HG03439 (cell line): ENCODE measurements around the gene TOX2.

ENCODE experiments used
- ATAC-seq: cut with Tn5 transposase; IDR thresholded peaks from one replicate; pipeline ENCODE4 v1.9.1; 2021; ENCODE audit warnings: mild to moderate bottlenecking, moderate library complexity; ENCODE audit not compliant: unreplicated experiment

Gene TOX2

DNA sequence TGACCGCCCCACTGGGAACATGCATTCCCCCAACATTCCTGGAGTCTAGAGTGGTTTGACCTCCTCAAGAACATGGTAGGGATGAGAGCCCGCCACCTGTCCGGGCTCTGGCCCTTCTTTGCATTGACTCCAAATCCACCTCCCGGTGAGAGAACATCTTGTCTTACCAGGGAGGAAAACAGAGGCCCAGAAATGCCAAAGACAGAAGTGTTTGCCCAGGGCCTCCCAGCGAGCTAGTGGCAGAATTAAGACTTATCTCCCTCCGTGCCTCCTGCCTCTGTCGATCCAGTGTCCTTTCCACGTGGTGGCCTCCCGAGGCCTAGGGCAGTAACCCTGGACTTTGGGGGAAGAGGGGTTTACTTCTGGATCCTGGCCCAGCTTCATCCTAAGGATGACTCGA is 137.5 kb downstream of the TOX2 start:
- ATAC-seq: no peak

DNA sequence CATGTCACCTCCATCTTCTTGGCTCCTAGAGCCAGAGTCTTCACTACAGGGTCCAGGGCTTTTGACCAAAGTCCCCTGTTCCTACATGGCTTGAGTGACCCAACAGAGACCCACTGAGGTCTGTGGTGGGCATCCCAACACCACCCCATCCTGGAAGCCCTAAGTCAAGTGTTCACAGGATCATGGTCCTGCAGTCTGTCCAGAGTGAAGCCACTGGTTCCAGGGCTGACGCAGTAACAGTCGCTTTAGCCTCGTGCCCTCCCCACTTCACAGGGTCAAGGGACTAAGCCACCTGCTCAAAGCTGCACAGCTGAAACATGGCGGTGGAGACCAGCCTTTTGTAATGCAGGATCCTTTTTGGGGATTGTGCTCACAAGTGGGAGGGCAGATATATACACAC is 138.4 kb downstream of the TOX2 start:
- ATAC-seq: no peak

DNA sequence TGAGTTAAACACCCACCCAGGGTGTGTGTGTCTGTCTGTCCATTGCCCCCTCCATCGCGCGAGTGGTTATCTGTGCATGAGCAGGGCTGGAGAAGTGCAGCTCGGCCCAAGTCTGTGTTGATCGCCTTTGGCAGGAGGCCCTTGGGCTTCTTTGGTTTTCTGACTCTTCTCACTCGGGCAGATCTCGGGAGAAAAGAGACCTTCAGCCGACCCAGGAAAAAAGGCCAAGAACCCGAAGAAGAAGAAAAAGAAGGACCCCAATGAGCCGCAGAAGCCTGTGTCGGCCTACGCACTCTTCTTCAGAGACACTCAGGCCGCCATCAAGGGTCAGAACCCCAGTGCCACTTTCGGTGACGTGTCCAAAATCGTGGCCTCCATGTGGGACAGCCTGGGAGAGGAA is 139.5 kb downstream of the TOX2 start:
- ATAC-seq: no peak

DNA sequence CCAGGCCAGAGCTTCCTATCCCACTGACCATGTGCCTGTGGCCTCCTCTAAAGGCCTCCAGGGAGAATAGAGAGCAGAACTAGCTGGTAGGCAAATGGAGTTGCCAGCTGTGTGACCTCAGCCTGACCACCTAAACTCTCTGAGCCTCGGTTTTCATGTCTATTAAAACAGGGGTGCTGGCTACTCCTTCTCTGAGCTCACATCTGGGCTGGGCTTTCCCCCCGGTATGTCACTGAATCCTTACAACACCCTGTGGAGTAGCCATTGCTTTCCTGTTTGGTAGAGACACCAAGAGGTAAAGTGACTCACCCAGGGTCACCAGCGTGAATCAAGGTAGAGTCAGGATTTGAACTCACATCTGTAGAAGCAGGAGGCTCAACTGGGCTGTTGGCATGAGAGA is 140.2 kb downstream of the TOX2 start:
- ATAC-seq: no peak

DNA sequence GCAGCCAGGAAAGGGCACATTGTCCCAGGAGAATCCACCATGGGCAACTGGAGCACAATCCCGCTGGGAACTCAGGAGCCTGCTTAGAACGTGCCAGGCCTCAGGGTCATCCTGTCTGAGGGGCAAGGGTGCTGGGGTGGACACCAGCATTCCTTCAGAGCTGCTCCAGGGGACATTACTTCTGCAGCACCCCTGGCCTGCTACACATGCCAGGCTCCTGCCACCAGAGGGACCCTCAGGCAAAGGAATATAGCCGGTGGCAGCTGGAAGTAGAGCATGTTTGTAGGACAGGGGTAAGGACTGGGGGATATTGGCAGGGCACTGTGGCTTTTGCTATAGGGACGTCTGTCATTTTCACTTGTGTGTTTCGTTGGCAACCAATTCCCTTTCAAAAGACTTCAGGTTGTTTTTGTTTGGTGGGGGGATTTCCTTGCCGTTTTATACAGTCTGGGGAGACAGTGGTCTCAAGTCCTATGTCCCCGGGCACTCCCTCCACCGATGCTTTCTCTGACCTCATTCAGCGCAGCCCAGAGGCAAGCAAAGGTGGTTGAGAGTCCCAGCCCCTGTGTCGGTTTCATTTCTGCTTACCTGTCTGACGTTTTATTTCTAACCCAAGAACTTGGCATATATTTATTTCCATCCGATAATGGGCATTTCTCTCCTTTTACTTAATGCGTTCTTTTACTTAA is 141.5 kb downstream of the TOX2 start:
- ATAC-seq: no peak

DNA sequence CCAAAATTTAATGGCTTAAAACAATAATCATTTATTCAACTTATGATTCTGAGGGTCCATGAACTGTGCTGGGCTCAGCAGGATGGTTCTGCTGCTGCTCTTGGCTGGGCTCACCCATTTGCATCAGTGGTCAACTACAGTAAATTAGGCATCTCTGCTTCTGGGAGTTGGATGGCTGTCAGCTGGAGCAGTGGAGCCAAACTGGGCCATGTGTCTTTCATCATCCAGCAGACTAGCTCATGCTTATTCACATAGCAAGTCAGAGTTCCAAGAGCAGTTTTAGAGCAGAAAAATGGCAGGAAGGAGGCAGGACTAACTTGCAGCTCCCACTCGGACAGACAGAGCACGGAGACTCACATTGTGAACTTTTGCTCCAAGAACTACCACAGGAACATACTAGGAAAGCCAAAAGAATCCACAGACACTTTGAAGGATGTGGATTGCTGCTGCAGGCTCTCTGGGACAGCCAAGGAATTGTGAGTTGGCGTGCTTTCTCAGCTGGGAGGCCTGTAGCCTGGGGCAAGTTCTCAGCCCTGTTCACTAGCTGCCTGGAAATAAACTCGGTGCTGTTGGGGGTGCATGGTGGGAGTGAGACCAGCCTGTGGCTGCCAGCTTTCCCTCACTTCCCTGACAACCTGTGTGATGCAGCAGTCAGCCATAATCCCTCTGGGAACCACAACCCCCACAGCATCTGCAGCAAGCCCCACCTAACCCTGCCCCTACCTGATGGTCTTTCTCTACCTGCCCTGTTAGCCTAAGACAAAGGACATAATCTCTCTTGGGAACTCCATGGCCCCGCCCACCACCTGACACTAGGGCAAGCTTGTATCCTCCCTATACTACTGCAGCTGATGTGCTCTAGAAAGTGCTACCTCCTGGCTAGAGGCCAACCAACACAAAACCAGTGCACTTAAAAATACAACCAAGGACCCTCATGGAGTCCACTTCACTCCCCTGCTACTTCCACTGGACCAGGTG is 143.3 kb downstream of the TOX2 start:
- ATAC-seq: no peak

DNA sequence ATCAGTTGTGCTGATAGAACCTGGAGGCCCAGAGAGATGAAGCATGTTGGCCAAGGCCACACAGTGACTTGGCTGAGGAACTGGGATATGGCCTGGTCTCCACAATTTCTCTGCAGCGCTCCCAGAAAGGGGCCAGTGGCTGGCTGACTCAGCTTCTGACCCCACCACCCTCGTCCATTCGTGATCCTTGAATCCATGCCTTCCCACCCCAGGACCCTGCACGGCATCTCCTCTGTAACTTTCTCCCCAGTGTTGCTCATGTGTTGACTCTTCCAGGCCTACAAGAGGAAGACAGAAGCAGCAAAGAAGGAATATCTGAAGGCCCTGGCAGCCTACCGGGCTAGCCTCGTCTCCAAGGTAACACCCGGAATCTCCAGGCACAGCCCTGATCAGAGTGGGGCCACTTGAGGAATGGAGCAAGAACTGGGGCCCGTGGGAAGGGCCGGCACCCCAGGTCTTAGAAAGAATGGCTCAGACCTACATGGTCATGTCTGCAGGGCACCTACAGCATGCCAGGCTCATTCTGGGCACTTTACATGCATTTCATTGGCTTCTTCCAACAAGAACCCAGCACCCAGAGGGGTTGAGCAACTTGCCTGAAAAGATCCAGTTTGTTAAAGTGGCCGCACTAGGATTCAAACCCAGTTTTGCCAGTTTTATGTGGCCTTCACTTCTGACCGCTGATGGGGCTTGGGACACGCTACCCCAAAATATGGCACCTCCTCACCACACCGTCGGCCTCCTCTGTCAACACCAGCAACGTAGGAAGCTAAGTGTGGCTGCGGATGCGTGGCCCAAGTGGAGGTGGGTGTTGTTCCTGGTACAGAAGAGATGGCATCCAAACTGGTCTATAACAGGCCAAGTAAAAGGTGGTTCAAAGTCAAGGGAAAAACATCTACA is 150.1 kb downstream of the TOX2 start:
- ATAC-seq: no peak

DNA sequence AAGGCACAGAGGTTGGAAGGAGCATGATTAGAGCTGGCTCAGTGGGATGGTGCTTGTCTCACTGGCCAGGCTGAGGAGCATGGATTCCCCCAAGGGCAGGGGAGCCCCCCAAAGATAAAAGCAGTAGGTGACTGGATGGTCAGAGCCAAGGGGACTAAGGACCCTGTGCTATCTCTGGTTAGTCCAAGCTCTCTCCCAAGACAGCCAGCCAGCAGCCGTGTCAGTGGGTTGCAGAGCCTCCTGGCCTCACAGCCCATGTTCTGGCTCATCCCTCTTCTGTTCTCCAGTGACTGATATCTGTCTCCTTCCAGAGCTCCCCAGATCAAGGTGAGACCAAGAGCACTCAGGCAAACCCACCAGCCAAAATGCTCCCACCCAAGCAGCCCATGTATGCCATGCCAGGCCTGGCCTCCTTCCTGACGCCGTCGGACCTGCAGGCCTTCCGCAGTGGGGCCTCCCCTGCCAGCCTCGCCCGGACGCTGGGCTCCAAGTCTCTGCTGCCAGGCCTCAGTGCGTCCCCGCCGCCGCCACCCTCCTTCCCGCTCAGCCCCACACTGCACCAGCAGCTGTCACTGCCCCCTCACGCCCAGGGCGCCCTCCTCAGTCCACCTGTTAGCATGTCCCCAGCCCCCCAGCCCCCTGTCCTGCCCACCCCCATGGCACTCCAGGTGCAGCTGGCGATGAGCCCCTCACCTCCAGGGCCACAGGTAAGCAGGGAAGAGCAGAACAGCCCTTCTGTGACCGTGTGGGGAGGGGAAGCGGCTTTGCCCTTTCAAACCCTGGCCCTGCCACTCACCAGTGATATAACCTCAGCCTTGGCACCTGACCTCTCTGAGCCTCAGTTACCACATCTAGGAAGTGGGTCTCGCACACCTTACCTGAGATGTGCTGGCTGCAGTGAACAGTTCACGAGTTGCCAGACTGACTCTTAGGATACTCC is 151.0 kb downstream of the TOX2 start:
- ATAC-seq: no peak

DNA sequence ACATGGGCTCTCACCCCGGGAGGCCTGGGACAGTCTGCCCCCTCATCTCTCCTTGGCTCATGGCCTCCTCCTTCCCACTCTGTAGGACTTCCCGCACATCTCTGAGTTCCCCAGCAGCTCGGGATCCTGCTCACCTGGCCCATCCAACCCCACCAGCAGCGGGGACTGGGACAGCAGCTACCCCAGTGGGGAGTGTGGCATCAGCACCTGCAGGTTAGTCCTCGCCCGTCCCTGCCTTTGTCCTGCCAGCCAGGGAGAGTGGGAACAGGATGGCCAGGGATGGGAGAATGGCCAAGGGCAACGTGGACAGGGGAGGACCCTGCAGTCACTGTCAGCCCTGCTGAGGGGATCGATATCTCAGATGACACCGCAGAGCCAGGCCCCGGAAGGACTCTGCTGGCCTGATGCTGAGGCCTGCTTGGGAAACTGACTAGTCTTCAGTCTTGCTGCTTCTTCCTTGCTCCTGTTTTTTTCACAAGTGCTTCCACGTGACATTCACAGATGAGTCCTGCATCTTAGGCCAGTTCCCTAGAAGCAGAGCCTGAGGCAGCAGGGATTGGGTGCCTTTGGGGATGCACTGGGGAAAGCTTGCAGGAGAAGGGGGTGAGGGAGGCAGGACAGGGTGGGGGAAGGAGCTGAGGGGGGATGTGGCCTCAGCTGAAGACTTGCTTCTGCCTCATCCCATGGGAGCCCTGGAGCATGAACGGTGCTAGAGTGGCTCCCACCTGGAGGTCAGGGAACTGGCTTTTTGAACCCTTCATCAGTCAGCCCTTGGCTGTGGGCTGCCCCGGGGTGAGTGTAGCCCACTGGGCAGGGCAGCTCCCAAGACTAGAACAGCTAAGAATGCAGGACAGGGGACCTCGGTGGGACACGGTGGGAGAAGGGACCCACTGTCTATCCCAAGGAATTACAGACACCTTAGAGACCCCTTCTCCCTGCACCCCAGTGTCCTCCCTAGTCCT is 152.3 kb downstream of the TOX2 start:
- ATAC-seq: no peak

DNA sequence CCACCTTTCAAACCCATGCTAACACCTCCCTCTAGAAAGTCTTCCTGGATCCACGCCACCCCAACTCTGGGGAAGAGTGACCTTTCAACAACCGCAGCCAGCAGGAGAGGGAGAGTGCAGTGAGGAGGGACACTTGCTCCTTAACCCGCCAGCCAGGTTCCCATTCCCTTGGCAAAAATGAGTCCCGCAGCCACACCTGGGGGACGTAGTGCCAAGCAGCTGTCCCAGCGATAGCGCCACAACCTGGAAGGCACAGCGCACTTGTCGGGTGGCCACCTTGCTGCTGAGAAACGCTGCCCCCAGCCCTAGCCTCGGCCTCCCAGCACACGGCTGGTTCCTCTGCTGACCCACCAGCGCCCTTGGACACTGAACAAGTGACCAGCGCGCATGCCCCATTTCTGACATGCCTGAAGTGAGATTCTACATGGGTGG is 153.0 kb downstream of the TOX2 start:
- ATAC-seq: no peak

DNA sequence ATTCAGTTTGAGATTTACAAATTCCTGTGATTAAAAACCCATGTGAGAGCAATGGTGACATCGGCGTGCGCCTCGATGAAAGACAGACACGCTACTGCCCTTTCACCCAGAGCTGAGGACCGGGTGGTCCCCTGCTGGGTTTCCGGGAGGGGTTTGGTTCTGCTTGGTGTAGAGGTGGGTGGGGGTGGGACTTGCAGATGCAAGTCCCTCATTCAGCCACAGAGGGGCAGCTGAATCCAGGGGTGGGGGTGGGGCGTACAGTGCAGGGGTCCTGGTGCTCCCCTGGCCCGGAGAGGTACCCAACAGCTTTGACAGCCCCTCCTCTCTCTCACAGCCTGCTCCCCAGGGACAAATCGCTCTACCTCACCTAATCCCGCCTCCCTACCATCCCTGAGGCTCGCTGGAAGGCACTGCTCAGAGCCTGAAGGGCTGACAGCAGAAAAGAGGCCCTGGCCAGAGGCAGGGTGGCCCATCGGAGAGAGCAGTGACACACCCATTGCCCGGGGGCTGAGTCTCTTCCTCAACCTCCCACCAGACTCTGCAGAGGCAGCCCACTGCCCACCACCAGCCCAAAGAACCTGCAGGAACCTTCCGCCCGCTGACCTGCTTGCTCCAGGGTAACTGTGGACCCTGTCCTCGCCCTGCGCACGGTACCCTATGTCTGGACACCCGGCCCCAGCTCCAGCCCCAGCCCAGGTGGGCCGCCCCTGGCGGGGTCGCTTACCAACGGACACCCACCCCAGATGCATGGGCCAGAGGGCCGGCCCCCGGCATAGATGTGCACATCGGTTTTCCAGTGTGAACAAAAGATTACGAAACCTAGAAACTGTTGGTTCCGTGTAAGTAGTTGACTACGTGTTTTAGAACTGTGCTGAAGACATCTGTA is 153.9 kb downstream of the TOX2 start:
- no peak for ATAC-seq

DNA sequence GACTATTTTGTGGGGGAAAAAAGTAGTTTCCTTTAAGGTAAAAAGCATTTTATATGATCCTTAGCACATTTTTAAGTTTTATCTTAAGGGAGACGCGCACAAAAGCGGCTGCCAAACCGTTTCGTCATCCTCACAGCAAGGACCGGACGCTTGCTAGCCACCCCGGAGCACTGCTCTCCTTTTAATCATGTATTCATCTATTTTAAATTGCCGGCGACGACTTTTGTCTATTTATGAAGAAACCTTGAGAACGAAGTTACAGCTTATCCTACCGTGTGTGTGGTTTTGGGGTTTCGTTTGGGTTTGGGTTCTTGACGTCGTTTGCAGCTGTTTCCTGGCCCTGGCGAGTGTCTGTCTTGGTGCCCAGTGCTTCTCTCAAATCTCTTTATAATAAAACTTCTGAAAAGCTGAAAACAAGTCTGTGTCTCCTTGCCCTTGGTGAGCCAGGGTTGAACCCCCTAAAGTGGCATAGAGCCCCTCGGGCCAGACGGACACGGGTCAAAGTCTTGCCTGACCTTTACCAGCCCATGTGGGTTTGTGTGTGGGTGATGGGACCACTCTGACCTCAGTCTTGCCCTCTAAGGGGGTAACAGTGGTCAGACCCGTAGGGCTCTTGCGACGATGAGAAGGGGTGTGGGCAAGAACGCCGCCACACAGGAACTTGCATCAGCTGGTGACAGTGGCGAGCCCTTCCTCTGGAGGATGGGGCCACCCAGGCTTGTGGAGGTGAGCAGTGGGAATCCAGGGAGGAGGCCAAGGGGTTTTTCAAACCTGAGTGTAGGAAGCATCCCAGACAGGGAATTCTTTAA is 154.8 kb downstream of the TOX2 start:
- no peak for ATAC-seq

DNA sequence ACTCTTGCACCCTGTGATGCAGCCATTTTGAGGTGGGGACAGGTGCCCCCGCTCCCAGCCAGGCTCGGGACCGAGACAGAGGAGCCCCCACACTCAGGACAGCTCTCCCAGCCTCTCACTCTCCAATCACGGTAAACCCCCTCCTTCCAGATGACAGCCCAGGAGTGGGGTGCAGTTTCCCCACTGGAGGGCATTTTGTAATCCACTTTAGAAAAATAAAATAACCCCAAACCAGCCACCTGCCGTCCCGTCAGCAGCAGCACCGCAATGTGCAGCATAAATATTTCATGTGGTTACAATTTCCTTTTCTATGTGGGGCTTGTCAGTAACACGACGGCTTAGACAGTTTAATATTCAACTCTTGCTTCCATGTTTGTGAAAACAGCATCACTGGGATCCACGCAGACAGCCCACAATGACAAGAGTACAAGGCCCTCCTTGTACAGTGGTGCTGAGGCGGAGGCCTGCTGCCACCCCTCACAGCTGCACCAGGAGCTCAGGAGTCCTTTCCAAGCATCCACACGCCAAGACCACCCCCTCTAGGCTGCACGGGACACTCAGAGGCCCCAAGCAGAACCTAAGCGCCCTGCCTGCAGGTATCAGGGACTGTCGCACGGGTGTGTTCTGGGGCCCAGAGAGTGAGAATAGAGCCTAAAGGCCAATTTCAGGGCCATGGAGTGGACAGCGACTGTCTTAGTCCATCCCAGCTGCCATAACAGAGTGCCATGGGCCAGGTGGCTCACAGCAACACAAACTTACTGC is 155.7 kb downstream of the TOX2 start:
- no peak for ATAC-seq

DNA sequence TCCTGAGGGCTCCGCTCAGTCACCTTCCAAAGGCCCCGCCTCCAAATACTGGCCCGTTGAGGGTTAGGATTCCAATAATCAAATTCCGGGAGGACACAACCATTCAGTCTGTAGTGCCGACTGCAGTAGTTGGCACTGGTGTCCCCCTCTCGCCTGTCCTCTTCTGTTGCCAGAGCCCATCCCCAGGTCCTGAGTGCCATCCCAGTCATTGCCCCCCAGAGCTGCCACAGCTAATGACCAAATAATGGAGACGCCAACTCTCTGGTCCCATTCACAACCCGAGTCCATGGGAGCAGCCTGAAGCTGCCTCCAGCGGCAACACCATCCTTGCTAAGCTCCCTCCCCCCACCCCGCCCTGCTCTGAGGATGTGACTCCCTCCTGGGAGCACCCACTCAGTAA is 156.4 kb downstream of the TOX2 start:
- no peak for ATAC-seq

DNA sequence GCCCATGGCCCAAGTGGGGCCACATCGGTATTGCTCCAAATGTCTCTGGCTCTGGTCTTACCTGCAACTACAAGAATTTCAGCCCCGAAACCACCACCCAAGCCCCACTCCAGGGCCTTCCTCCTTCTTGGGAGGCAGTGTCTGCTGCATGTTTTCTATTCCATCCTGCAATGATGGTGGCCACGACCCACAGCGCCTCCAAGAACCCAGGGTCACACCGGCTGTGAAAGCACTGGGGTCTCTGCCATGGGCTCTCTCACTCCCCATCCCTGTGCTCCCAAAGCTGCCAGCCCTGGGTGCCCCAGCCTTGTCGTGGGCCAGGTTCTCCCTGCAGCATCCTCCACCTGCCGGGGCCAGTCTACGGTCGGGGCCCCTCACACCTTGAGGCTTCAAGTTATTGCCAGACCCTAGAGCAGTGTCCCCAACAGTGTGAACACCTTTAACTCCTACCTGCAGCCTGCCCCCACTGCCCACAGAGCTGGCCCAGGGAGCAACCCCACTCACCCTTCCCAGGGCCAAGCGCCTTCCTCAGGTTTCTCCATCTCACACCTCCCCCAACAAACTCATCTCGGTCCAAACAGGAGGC is 157.0 kb downstream of the TOX2 start:
- no peak for ATAC-seq

DNA sequence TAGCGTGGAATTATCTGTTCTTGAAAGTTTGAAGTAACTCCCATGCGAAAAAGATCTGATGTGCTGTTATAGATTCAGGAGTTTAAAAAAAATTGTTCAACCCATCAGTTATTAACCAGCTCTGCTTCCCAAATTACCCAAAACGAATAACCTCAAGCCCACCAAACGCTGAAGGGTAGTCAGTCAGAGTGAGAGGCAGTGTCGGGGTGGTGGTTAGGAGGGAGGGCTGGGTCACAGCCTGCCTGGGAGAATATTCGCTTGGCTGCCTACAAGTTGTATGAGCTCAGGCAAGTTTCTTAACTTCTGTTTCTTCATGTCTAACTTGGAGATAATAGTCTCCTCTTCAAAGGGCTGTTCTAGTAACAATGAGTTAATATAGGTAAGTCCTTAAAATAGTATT is 157.7 kb downstream of the TOX2 start:
- ATAC-seq: no peak
